HG03103 (cell line): ENCODE measurements around the gene SPSB1.
"Not testable (repeated sequence)": the region's sequence is repeated elsewhere in the genome, so short reads cannot be mapped to it uniquely, and the experiment has no call there.

Source experiments
- ATAC-seq: cut with Tn5 transposase; IDR thresholded peaks from one replicate; pipeline ENCODE4 v1.9.1; 2021; ENCODE audit warnings: low read depth; ENCODE audit not compliant: unreplicated experiment

Gene SPSB1

GRCh38 chr1:9298282-9298681 is 5.6 kb downstream of the SPSB1 start:
- no peak for ATAC-seq

- ATAC-seq: not testable (repeated sequence)
Observed at GRCh38 chr1:9299571-9300541, 7.2 kb downstream of the SPSB1 start.

GRCh38 chr1:9300573-9300972 is 7.9 kb downstream of the SPSB1 start:
- no peak for ATAC-seq

DNA sequence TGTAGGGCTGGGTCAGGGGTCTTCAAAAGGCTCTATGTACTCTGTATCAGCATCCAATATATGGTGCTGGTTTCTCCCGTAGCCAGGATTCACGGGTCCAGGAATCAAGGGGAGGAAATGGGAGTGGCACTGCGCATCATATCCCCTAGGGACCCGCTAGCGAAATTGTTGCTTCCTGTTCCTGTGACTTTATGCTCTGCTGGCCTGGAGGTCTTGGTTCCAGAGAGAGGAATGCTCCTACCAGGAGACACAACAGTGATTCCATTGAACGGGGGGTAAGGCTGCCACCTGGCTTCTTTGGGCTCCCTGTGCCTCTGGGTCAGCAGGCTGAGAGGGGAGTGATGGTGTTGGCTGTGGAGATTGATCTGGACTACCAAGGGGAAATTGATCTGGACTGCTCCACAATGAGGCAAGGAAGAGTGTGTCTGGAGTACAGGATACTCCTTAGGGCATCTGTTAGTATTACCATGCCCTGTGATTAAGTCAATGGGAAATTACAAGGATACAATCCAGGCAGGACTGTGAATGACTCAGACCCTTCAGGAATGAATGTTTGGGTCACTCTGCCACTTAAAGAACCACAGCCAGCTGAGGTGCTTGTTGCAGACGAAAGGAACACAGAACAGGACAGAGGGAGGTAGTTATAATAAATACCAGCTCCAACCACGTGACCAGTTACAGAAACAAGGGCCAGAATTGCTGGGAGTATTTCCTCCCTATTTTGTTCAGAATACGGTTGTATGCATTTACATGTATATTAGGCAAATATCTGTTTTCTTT is 10.2 kb downstream of the SPSB1 start:
- no peak for ATAC-seq

DNA sequence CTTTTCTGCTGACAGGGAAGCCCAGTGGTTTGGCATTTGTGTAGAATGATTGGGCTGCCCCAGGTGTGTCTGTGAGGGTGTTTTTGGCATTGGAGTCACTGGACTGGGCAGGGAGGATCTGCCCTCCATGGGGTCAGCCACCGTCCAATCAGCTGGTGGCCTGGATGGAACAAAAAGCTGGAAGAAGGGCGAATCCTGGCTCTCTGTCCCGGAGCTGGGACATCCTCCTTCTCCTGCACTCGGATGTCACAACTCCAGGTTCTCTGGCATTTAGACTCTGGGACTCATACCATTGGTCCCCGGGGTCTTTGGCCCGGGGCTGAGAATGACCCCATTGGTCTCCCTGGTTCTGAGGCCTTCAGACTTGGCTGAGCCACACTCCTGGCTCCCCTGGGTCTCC is 11.2 kb downstream of the SPSB1 start:
- ATAC-seq: no peak

DNA sequence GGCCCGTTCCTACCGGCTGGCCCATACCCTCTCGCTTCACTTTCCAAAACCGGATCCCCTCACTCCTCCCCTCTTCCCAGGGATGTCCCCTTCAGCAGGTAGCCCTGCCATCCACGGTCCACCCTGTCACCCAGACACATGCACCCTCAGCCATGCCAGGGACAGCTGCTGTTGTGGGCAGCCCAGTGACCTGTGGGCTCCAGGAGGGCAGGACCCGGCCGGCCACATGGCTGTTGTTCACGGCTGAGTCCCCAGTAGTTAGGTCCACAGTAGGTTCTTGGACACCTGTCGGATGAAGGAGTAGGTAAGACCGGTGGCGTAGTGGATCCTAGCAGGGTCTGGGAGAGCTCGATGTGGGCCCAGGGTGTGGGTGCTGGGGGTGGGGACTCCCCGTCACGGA is 12.5 kb downstream of the SPSB1 start:
- ATAC-seq: no peak

DNA sequence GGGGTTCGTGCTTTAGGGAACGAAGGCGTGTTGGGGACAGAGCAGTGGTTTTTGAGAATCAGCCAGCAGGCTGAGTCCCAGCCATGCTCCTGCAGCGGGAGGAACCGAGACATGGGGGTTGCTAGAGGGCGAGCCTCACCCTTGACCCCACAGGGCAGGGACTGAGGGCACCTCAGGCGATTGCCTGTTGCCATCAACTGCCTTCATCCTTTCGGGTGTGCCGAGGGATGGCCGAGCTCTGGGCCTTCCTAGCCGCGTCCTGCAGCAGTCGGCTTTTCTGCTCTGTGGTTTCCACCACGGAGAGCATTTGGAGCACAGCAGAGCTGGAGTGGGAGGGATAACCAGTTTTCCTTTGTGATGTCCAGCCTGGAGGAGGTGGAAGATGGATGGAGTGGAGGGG is 13.3 kb downstream of the SPSB1 start:
- no peak for ATAC-seq

GRCh38 chr1:9307303-9307702 is 14.6 kb downstream of the SPSB1 start:
- ATAC-seq: no peak

DNA sequence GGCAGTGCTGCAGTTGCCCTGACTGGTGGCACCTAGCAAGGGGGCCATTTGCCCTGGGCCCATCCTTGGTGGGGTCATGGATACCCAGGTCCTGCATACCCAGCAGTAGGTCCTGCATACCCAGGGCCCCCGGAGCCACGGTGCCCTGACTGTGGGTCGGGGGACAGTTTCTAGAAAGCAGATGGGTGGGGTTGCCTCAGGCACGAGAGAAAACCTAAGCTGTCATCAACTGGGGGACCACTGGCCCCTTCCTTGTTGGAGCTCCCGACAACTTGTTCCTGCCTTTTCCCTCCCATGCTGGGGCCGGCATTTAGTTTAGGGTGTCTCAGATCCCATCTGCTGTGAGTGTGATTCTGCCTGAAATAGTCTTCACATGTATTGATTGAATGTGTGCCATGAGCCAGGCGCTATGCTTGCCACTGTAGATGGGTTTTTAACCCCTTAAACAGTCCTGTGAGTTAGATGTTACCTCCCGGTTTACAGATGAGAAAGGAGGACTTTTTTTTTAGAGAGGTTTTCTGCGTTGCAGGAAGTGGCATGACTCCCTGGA is 15.6 kb downstream of the SPSB1 start:
- ATAC-seq: no peak

- no peak for ATAC-seq
Observed at GRCh38 chr1:9309080-9309479, 16.4 kb downstream of the SPSB1 start.

DNA sequence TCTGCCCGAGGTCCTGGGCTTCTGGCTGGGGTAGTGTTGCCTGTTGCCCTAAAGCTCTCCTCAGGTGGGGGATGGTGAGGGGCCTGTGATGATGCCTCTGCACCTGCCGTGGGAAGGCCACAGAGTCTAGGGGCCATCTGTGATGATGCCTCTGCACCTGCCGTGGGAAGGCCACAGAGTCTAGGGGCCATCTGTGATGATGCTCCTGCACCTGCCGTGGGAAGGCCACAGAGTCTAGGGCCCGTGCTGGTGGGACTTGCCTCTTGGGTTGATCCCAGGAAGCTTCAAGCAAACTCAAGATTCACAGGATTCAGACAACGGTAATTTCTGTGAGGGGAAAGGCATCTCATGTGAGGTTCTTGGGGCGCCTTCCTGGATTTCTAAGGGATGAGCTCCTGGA is 17.3 kb downstream of the SPSB1 start:
- ATAC-seq: no peak

DNA sequence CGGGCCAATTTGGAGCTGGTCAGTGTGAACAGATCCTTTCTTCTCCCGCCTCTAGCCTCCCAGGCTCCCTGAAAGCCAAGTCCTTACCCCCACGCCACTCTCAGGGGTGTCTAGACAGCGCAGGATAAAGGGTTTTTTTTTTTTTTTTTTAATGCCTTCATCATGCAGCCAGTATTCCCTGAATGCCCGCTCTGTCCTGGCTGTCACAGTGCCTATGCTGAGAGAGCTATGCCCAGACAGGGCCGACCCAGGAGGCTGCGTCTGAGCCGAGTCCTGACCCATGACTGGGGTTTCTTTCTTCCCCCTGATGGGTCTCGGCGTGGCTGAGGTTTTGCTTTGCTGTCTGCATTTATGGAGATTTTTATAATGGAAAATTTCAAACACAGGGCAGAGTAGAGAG is 18.3 kb downstream of the SPSB1 start:
- no peak for ATAC-seq

- no peak for ATAC-seq
Observed at GRCh38 chr1:9311479-9311878, 18.8 kb downstream of the SPSB1 start.

DNA sequence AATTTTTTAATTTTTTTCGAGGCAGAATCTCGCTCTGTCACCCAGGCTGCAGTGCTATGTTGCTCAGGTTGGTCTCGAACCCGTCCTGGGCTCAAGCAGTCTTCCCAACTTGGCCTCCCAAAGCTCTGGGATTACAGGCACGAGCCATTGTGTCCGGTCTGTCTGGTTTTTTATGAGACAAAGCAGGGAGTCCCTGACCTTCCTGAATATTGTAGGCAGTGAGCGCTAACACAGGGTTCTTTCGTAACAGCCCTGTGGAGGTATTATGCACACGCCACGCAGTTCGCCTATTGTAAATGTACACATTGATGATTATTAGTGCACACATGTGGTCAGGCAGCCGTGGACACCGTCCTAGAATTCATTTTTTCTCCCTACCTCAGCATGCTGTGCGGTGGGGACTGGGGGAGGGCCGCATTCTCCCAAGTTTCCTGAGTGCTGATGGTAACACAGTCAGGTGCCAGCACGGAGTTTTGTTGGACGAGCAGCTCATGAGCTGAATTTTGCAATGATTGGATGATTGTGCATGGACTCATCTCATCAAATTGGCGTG is 19.6 kb downstream of the SPSB1 start:
- ATAC-seq: no peak

GRCh38 chr1:9313576-9313975 is 20.9 kb downstream of the SPSB1 start:
- no peak for ATAC-seq

DNA sequence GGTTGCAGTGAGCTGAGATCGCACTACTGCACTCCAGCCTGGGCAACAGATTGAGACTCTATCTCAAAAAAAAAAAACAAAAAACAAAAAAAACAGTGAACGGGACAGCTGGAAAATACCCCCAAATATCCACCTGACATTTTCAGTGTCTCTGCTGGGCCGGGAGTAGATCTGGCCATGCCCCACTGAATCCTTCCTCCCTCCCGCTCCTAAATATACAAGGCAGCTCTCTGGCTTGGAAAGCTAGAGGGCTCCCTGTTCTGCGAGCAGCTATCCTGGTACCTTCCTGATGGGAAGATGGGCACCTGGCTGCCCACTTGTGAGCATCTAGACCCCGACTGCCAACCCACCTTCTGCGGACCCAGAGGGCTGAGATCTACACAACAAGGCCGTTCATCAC is 21.4 kb downstream of the SPSB1 start:
- no peak for ATAC-seq

DNA sequence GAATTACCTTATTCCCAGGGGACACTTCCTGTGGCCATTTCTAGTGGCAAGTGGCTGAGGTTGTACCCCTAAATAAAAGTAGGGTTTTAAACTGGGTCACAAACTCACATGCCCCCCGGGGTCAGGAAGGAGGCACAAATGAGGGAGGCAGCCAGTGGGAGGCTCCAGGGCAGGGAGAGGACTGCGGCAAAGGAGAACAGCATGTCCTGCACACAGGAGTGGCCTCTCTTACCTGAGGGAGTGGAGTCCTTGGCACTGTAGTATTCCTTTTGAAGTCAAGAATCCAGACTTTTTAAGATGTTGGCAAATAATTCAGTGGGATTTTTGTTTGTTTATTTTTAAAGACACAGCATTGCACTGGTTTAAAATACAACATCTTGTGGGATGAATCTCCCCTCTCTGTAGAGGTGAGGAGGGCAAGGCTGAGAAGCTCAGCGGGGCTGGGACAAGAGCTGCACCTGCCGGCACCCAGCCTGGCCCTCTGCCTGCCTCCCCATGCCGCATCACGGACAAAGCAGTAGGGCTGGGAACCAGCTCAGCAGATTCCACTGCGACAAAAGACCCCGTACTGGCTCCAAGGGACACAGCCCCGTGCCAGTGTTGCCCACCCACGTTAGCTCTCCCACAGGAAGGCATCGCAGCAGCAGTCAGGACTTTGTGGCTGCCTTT is 22.2 kb downstream of the SPSB1 start:
- ATAC-seq: no peak

DNA sequence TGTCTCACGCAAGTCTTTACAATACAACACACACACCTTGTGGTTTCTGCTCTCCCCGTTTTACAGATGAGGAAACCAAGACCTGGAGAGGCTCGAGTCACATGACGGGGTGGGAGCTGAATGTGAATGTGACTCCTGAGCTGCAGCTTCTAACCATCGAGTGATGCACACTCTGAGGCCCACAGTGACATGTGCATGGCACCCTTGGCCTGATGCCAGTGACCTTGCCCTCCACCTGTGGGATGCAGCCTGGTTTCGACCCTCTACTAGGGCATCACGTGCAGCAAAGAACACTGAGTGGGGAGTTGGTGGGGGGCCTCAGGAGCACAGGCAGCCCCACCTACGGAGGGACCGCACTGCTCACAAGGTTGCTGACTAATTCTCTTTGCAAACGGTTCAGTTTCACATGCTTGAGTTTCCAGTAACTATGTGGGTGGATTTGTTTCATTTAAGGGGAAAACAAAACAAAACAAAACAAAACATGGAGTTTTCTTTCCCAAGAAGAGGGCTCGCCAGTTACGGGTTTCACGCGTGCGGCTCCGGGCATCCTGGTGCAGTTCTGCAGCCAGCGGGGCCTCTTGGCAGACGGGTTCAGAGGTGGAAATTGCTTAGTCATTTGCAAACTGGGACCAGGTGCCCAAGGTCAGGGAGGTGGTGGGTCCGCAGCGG is 22.9 kb downstream of the SPSB1 start:
- no peak for ATAC-seq

DNA sequence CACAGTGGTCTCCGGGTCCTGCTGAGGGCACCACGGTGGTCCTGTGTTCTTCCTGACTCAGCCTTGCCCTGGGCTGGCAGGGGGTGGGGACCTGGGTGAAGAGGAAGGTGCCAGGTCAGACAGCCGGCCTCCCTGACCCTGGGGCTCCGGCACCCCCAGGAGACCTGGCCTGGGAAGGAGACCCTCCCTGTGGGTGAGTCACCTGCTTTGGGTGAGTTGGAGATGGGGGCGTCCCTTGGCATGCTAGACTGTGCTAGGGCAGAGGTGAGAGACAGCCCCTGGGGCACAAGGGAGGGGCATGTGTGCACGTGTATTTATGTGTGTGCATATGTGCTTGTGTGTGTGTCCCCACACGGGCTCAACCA is 23.4 kb downstream of the SPSB1 start:
- no peak for ATAC-seq

DNA sequence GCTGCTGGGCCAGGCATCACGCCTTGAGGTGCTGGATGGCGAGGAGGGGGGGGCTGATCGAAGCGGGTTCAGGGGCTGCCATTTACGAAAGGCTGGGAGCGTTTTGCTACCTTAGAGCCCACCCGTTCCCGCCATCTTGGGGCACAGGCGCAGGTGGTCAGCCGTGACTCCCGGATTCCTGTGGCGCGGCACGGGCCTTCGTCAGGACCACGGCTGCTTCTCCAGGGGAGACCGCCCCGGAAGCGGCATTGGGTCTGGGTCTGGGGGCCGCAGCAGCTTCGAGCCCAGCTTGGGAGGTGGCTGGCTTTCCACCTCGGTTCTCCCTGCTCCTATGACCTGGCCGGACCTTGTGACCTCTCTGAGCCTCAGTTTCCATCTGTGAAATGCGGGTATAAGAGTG is 23.8 kb downstream of the SPSB1 start:
- no peak for ATAC-seq
